ENCODE measurements around the gene KIR2DL3.

KIR2DL3 gene

GRCh38 chr19:54795758-54796157 is 57.4 kb downstream of the KIR2DL3 start:
- DNase-seq (ENCODE audit: low spot score), result no peak

Data from kidney tubule cell (primary cell).